HepG2 (cell line): ENCODE measurements around the gene XPO5. TPM values are rescaled to one million over a fixed set of nuclear protein-coding genes. Genes with fewer than 3 reads are reported as not detected.
A peak's percentile ranks its signal among the peaks of the same experiment; 100 is the strongest.

ENCODE experiments used
- ATAC-seq: fragments of 200-7000 bp; cut with Tn5 transposase; 3 replicates; pipeline ENCODE4 v1.9.1; 2020; ENCODE audit warnings: mild to moderate bottlenecking, moderate library complexity
- BruUV-seq: library from RNA; stranded (reverse); fragments of 400-500 nt; replicated peaks from 2 replicates; lab custom pipeline; 2021; lab: Mats Ljungman, UMichigan
- CTCF ChIA-PET: fragments of 300-600 bp; formaldehyde crosslinking; extraction: SDS; loops from one replicate; lab custom pipeline; 2021; ENCODE audit warnings: low total read pairs, inconsistent platforms, low intra/inter-chr PET ratio; lab: Yijun Ruan, JAX
- POLR2A ChIA-PET: fragments of 350-600 bp; sonication (Branson Sonifier 250); formaldehyde crosslinking; loops from one replicate; lab custom pipeline; 2020; ENCODE audit warnings: antibody characterized with exemption, inconsistent platforms; lab: Yijun Ruan, JAX
- DNase-seq: peaks from one replicate; pipeline ENCODE4 v3.0.0-alpha.2; 2015; ENCODE audit warnings: low spot score
- FAIRE-seq: peaks from 3 replicates; lab custom pipeline; 2011; peaks lifted over from hg19 to GRCh38; lab: Jason Lieb, UNC
- H2AFZ ChIP-seq: one replicate; pipeline ENCODE4 v1.6.1; 2011; ENCODE audit warnings: low read length, inconsistent platforms
- H3K27ac ChIP-seq: fragments of 300-600 bp; 3 replicates; pipeline ENCODE4 v1.8.0; 2011; ENCODE audit warnings: mixed run types, mild to moderate bottlenecking, mixed read lengths, low read length, inconsistent platforms; ENCODE audit not compliant: insufficient read depth; ENCODE audit errors: extremely low read length
- H3K27me3 ChIP-seq, 2 experiments: fragments of 200-600 bp in 1 of 2; 2 replicates in 1 of 2; 3 replicates in 1 of 2; pipeline versions ENCODE4 v1.6.0 to v1.8.0; 2011; ENCODE audit warnings: low read length in 2 of 2, mild to moderate bottlenecking in 2 of 2, moderate library complexity in 2 of 2, inconsistent platforms in 1 of 2; ENCODE audit not compliant: insufficient read depth in 2 of 2, control insufficient read depth in 1 of 2
- H3K36me3 ChIP-seq, 2 experiments: fragments of 200-600 bp in 1 of 2; replicated peaks in 1 of 2; 2 replicates in 1 of 2; 3 replicates in 1 of 2; pipeline versions ENCODE4 v1.5.1 to v1.8.0; 2011; ENCODE audit warnings: low read length in 2 of 2, inconsistent platforms in 1 of 2; ENCODE audit not compliant: insufficient read depth in 2 of 2, control insufficient read depth in 1 of 2
- H3K4me1 ChIP-seq: 2 replicates; pipeline ENCODE4 v1.5.1; 2012; ENCODE audit warnings: low read length, inconsistent platforms; ENCODE audit not compliant: insufficient read depth
- H3K4me2 ChIP-seq: 2 replicates; pipeline ENCODE4 v1.6.0; 2011; ENCODE audit warnings: low read depth, low read length, inconsistent platforms
- H3K4me3 ChIP-seq, 3 experiments: fragments of 200-600 bp in 1 of 3; sonication (generic), shearing (Covaris generic) in 1 of 3; replicated peaks in 1 of 3; 2 replicates each; pipeline ENCODE4 v1.5.1; 2011 to 2016; ENCODE audit warnings: low read length in 3 of 3, inconsistent platforms in 2 of 3, low read depth in 2 of 3, mild to moderate bottlenecking in 2 of 3, control low read depth in 1 of 3, mixed read lengths in 1 of 3; ENCODE audit not compliant: insufficient read depth in 1 of 3
- H3K79me2 ChIP-seq: one replicate; pipeline ENCODE4 v1.6.1; 2011; ENCODE audit warnings: low read length, inconsistent platforms; ENCODE audit not compliant: insufficient read depth
- H3K9ac ChIP-seq: 2 replicates; pipeline ENCODE4 v1.6.0; 2011; ENCODE audit warnings: mild to moderate bottlenecking, low read depth, low read length, inconsistent platforms; ENCODE audit not compliant: insufficient read depth
- H3K9me3 ChIP-seq: 2 replicates; pipeline ENCODE4 v1.5.1; 2012; ENCODE audit warnings: mild to moderate bottlenecking, low read length
- H4K20me1 ChIP-seq: 2 replicates; pipeline ENCODE4 v1.6.0; 2011; ENCODE audit warnings: inconsistent platforms, mild to moderate bottlenecking, low read length, moderate library complexity; ENCODE audit not compliant: insufficient read depth
- CCDC6 ChIP-seq: sonication (generic); formaldehyde crosslinking; IDR thresholded peaks from 2 replicates; pipeline ENCODE4 v1.8.1; 2022; ENCODE audit warnings: mild to moderate bottlenecking, missing genetic modification reagents, moderate library complexity
- RBFOX2 ChIP-seq: fragments of 200-400 bp; formaldehyde crosslinking; IDR thresholded peaks from 2 replicates; pipeline ENCODE4 v1.6.1; 2017; ENCODE audit warnings: low read depth, mild to moderate bottlenecking, low read length
- SSRP1 ChIP-seq: IDR thresholded peaks from 2 replicates; pipeline ENCODE4 v1.6.1; 2016; ENCODE audit warnings: control low read depth
- ZNF232 ChIP-seq: sonication (generic); formaldehyde crosslinking; IDR thresholded peaks from 2 replicates; pipeline ENCODE4 v1.4.0; 2020; ENCODE audit warnings: missing genetic modification reagents, borderline replicate concordance
- ZNF687 ChIP-seq: sonication (generic); formaldehyde crosslinking; IDR thresholded peaks from 2 replicates; pipeline ENCODE4 v1.5.1; 2020; ENCODE audit warnings: mild to moderate bottlenecking, missing genetic modification reagents, moderate library complexity
- WGBS: methylation state at CpG from one replicate; pipeline ENCODE4 v1.1.6; 2017; ENCODE audit warnings: low lambda C conversion rate; 5-methylcytosine and 5-hydroxymethylcytosine counted together
- in situ Hi-C: cut with HindIII; loops from 2 replicates; pipeline ENCODE4 v1.10.0; 2017; ENCODE audit warnings: low pct_unique_long_range_greater_than_20kb; ENCODE audit not compliant: extremely low pct_ligation_motif_present
- intact Hi-C: fragments of 100-400 bp; cut with micrococcal nuclease; formaldehyde crosslinking; loops from one replicate; pipeline ENCODE4 v1.10.0; 2022; ENCODE audit not compliant: unreplicated experiment
- polyA plus RNA-seq, 8 experiments: library from polyadenylated mRNA; depleted of rRNA in 3 of 8; stranded (reverse) in 7 of 8; unstranded in 1 of 8; fragments of >200 nt; fragmentation: Illumina TruSeq in 4 of 8; extraction: Trizol in 4 of 8; gene quantifications; 2 replicates each; pipeline versions ENCODE4 v1.2.1 to v1.2.3, GENCODE V29; 2011 to 2016; ENCODE audit warnings: low read depth in 4 of 8, missing spikeins in 1 of 8, mixed read lengths in 1 of 8; ENCODE audit not compliant: insufficient read depth in 1 of 8
- total RNA-seq, 5 experiments: library from RNA; depleted of rRNA; stranded (reverse); fragments of >200 nt; fragmentation: Illumina TruSeq; extraction: Trizol; gene quantifications; 2 replicates each; pipeline ENCODE4 v1.2.3, GENCODE V29; 2016; ENCODE audit warnings: low read depth in 1 of 5

XPO5 gene
- total and polyA plus RNA-seq, 2 of the 13 experiments (the other 11 are each of a cell fraction or from before 2014, with no cell fraction given): 52.2 to 68.0 TPM

GRCh38 chr6:43623880-43624785, 48.3 kb upstream of the XPO5 start:
- 96% methylated on average over 8 of the region's 12 CpGs for WGBS
- Histone ChIP-seq H3K4me1 (peaks cover 24% of the 10 kb centered on the region), H3K27me3 (no peaks in the 10 kb centered on the region; a peak in 1 of 5 replicates), H3K4me3 (no peak overlapping the region), H4K20me1 (no peaks in the 10 kb centered on the region), H3K9me3 (no peaks in the 10 kb centered on the region), H3K36me3 (peaks cover 44 to 61% of the 10 kb centered on the region in 2 experiments), H3K27ac (no peak overlapping the region), H3K79me2 (peaks cover 17% of the 10 kb centered on the region), H3K9ac (no peak overlapping the region), H2AFZ (no peak overlapping the region), H3K4me2 (no peak overlapping the region)
- ATAC-seq: no peak
- no TSS peak for BruUV-seq
- CTCF ChIA-PET: no interaction called here
- in situ Hi-C loops (no loop called here), intact Hi-C loops (no loop called here)
- POLR2A ChIA-PET: no interaction called here
- TF ChIP-seq RBFOX2: 0 out of 2 replicates have a peak, but pooled peaks have one; percentile 39
- TF ChIP-seq ZNF232 (CRISPR knock-in tag): no peak
- TF ChIP-seq CCDC6 (CRISPR knock-in tag): peak; percentile 20; the same call in 1 of the 2 replicates
- no peak for TF ChIP-seq ZNF687 (CRISPR knock-in tag)
- 0 out of 2 replicates have a peak, but pooled peaks have one; percentile 10 for TF ChIP-seq SSRP1 (CRISPR knock-in tag)
- no peak for FAIRE-seq
- no peak for DNase-seq
